ENCODE results near the gene PTPRE.

PTPRE gene

GRCh38 chr10:128032466-128032865, 125.6 kb downstream of the PTPRE start:
- H3K36me3 ChIP-seq (ENCODE audit: insufficient read depth, low read length): no peaks in the 10 kb centered on the region
- no peak overlapping the region for H3K27ac ChIP-seq (ENCODE audit: low read depth, low read length)
- no peaks in the 10 kb centered on the region for H3K27me3 ChIP-seq (ENCODE audit: insufficient read depth, low read length)
- no peak overlapping the region for H3K4me3 ChIP-seq (ENCODE audit: low read length)
- H3K9me3 ChIP-seq (ENCODE audit: insufficient read depth, low read depth, low read length): no peaks in the 10 kb centered on the region
- H3K9ac ChIP-seq (ENCODE audit: low read depth, low read length): no peak overlapping the region
- no peaks in the 10 kb centered on the region for H3K4me1 ChIP-seq (ENCODE audit: insufficient read depth, low read length)
- 96% methylated on average over 3 of the region's 5 CpGs for WGBS

GRCh38 chr10:128035557-128035973, 128.7 kb downstream of the PTPRE start:
- Histone ChIP-seq H3K9me3 (ENCODE audit: insufficient read depth, low read depth, low read length) (no peaks in the 10 kb centered on the region), H3K4me1 (ENCODE audit: insufficient read depth, low read length) (no peaks in the 10 kb centered on the region), H3K4me3 (ENCODE audit: low read length) (no peak overlapping the region), H3K9ac (ENCODE audit: low read depth, low read length) (no peak overlapping the region), H3K27me3 (ENCODE audit: insufficient read depth, low read length) (no peaks in the 10 kb centered on the region), H3K27ac (ENCODE audit: low read depth, low read length) (no peak overlapping the region), H3K36me3 (ENCODE audit: insufficient read depth, low read length) (no peaks in the 10 kb centered on the region)
- 69% methylated on average over 5 of the region's 5 CpGs for WGBS

- no peaks in the 10 kb centered on the region for H3K27me3 ChIP-seq (ENCODE audit: insufficient read depth, low read length)
- H3K9ac ChIP-seq (ENCODE audit: low read depth, low read length): no peak overlapping the region
- H3K27ac ChIP-seq (ENCODE audit: low read depth, low read length): no peak overlapping the region
- 79% methylated on average over 9 of the region's 9 CpGs for WGBS
- H3K36me3 ChIP-seq (ENCODE audit: insufficient read depth, low read length): no peaks in the 10 kb centered on the region
- no peaks in the 10 kb centered on the region for H3K4me1 ChIP-seq (ENCODE audit: insufficient read depth, low read length)
- no peak overlapping the region for H3K4me3 ChIP-seq (ENCODE audit: low read length)
- no peaks in the 10 kb centered on the region for H3K9me3 ChIP-seq (ENCODE audit: insufficient read depth, low read depth, low read length)
Observed at GRCh38 chr10:128036011-128036615, 129.2 kb downstream of the PTPRE start.

GRCh38 chr10:128036746-128037543, 130.0 kb downstream of the PTPRE start:
- no peaks in the 10 kb centered on the region for H3K36me3 ChIP-seq (ENCODE audit: insufficient read depth, low read length)
- H3K4me1 ChIP-seq (ENCODE audit: insufficient read depth, low read length): no peaks in the 10 kb centered on the region
- H3K9ac ChIP-seq (ENCODE audit: low read depth, low read length): no peak overlapping the region
- no peaks in the 10 kb centered on the region for H3K9me3 ChIP-seq (ENCODE audit: insufficient read depth, low read depth, low read length)
- H3K4me3 ChIP-seq (ENCODE audit: low read length): no peak overlapping the region
- 93% methylated on average over 14 of the region's 14 CpGs for whole genome bisulfite sequencing
- peaks cover 4% of the 10 kb centered on the region; the same call in 1 of the 2 replicates for H3K27me3 ChIP-seq (ENCODE audit: insufficient read depth, low read length)
- H3K27ac ChIP-seq (ENCODE audit: low read depth, low read length): no peak overlapping the region

- H3K4me1 ChIP-seq (ENCODE audit: insufficient read depth, low read length): no peaks in the 10 kb centered on the region
- WGBS: 90% methylated on average over 8 of the region's 8 CpGs
- H3K36me3 ChIP-seq (ENCODE audit: insufficient read depth, low read length): no peaks in the 10 kb centered on the region
- peaks cover 4% of the 10 kb centered on the region for H3K27me3 ChIP-seq (ENCODE audit: insufficient read depth, low read length)
- H3K9me3 ChIP-seq (ENCODE audit: insufficient read depth, low read depth, low read length): no peaks in the 10 kb centered on the region
- no peak overlapping the region for H3K4me3 ChIP-seq (ENCODE audit: low read length)
- H3K9ac ChIP-seq (ENCODE audit: low read depth, low read length): no peak overlapping the region
- no peak overlapping the region for H3K27ac ChIP-seq (ENCODE audit: low read depth, low read length)
Observed at GRCh38 chr10:128040096-128040495, 133.2 kb downstream of the PTPRE start.

- WGBS: 96% methylated on average over 8 of the region's 8 CpGs
Observed at GRCh38 chr10:128040681-128041080, 133.8 kb downstream of the PTPRE start.

GRCh38 chr10:128042131-128042610, 135.3 kb downstream of the PTPRE start:
- H3K9me3 ChIP-seq (ENCODE audit: insufficient read depth, low read depth, low read length): no peaks in the 10 kb centered on the region
- no peak overlapping the region for H3K9ac ChIP-seq (ENCODE audit: low read depth, low read length)
- peaks cover 4% of the 10 kb centered on the region for H3K27me3 ChIP-seq (ENCODE audit: insufficient read depth, low read length)
- WGBS: 93% methylated on average over 17 of the region's 17 CpGs
- H3K36me3 ChIP-seq (ENCODE audit: insufficient read depth, low read length): no peaks in the 10 kb centered on the region
- H3K27ac ChIP-seq (ENCODE audit: low read depth, low read length): no peak overlapping the region
- no peaks in the 10 kb centered on the region for H3K4me1 ChIP-seq (ENCODE audit: insufficient read depth, low read length)
- H3K4me3 ChIP-seq (ENCODE audit: low read length): no peak overlapping the region

More at GRCh38 chr10:128040681-128041080, 133.8 kb downstream of the PTPRE start:
- Histone ChIP-seq H3K4me1 (ENCODE audit: insufficient read depth, low read length) (no peaks in the 10 kb centered on the region), H3K27ac (ENCODE audit: low read depth, low read length) (no peak overlapping the region), H3K9me3 (ENCODE audit: insufficient read depth, low read depth, low read length) (no peaks in the 10 kb centered on the region), H3K4me3 (ENCODE audit: low read length) (no peak overlapping the region), H3K27me3 (ENCODE audit: insufficient read depth, low read length) (peaks cover 4% of the 10 kb centered on the region), H3K9ac (ENCODE audit: low read depth, low read length) (no peak overlapping the region), H3K36me3 (ENCODE audit: insufficient read depth, low read length) (no peaks in the 10 kb centered on the region)

- no peaks in the 10 kb centered on the region for H3K36me3 ChIP-seq (ENCODE audit: insufficient read depth, low read length)
- H3K9me3 ChIP-seq (ENCODE audit: insufficient read depth, low read depth, low read length): no peaks in the 10 kb centered on the region
- WGBS: 73% methylated on average over 16 of the region's 18 CpGs
- 0 out of 2 replicates have a peak, but pooled peaks cover 3% of the 10 kb centered on the region for H3K4me1 ChIP-seq (ENCODE audit: insufficient read depth, low read length)
- H3K4me3 ChIP-seq (ENCODE audit: low read length): no peak overlapping the region
- H3K27me3 ChIP-seq (ENCODE audit: insufficient read depth, low read length): peaks cover 4% of the 10 kb centered on the region
- no peak overlapping the region for H3K9ac ChIP-seq (ENCODE audit: low read depth, low read length)
- no peak overlapping the region for H3K27ac ChIP-seq (ENCODE audit: low read depth, low read length)
Observed at GRCh38 chr10:128043259-128044045, 136.5 kb downstream of the PTPRE start.

- 86% methylated on average over 3 of the region's 3 CpGs for WGBS
- Histone ChIP-seq H3K4me3 (ENCODE audit: low read length) (no peak overlapping the region), H3K27me3 (ENCODE audit: insufficient read depth, low read length) (peaks cover 4% of the 10 kb centered on the region), H3K4me1 (ENCODE audit: insufficient read depth, low read length) (0 out of 2 replicates have a peak, but pooled peaks cover 3% of the 10 kb centered on the region), H3K36me3 (ENCODE audit: insufficient read depth, low read length) (no peaks in the 10 kb centered on the region), H3K9ac (ENCODE audit: low read depth, low read length) (no peak overlapping the region), H3K27ac (ENCODE audit: low read depth, low read length) (no peak overlapping the region), H3K9me3 (ENCODE audit: insufficient read depth, low read depth, low read length) (no peaks in the 10 kb centered on the region)
Observed at GRCh38 chr10:128044186-128044585, 137.3 kb downstream of the PTPRE start.

GRCh38 chr10:128044961-128045832, 138.3 kb downstream of the PTPRE start:
- H3K27ac ChIP-seq (ENCODE audit: low read depth, low read length): no peak overlapping the region
- 0 out of 2 replicates have a peak, but pooled peaks cover 3% of the 10 kb centered on the region for H3K4me1 ChIP-seq (ENCODE audit: insufficient read depth, low read length)

More at GRCh38 chr10:128044961-128045832, 138.3 kb downstream of the PTPRE start:
- Histone ChIP-seq H3K27me3 (ENCODE audit: insufficient read depth, low read length) (peaks cover 4% of the 10 kb centered on the region), H3K4me3 (ENCODE audit: low read length) (no peak overlapping the region), H3K9me3 (ENCODE audit: insufficient read depth, low read depth, low read length) (no peaks in the 10 kb centered on the region), H3K9ac (ENCODE audit: low read depth, low read length) (no peak overlapping the region), H3K36me3 (ENCODE audit: insufficient read depth, low read length) (no peaks in the 10 kb centered on the region)
- 94% methylated on average over 16 of the region's 16 CpGs for WGBS
